ENCODE results near the gene AS3MT.

GRCh38 chr10:102935939-102936605 is 66.8 kb downstream of the AS3MT start:
- no peak for TF ChIP-seq POLR2A (IDR thresholded peaks at IDR 0.05)
- no peak for TF ChIP-seq CTCF (IDR thresholded peaks at IDR 0.05 in 4 of 5, conservative IDR thresholded peaks at IDR 0.05 in 1 of 5)

All from gastrocnemius medialis (tissue), 4 donors.